Keratinocyte (primary cell): ENCODE results near the gene REPIN1. TPM values are rescaled to one million over a fixed set of nuclear protein-coding genes. Genes with fewer than 3 reads are reported as not detected.

Source experiments
- DNase-seq: peaks from one replicate; pipeline ENCODE4 v3.0.0-alpha.2; 2011; ENCODE audit warnings: low read depth, missing footprints, low spot score
- FAIRE-seq: peaks from 2 replicates; lab custom pipeline; 2011; peaks lifted over from hg19 to GRCh38; lab: Jason Lieb, UNC
- H2AFZ ChIP-seq: 2 replicates; pipeline ENCODE4 v1.6.0; 2012; ENCODE audit warnings: low read length, control low read depth, inconsistent platforms; ENCODE audit not compliant: control insufficient read depth
- H3K27ac ChIP-seq: 2 replicates; pipeline ENCODE4 v1.5.1; 2011; ENCODE audit warnings: low read length; ENCODE audit not compliant: control insufficient read depth, insufficient read depth
- H3K27me3 ChIP-seq: 3 replicates; pipeline ENCODE4 v1.6.0; 2011; ENCODE audit warnings: low read length; ENCODE audit not compliant: control insufficient read depth, insufficient read depth; ENCODE audit errors: extremely low read depth
- H3K36me3 ChIP-seq, 2 experiments: 2 replicates in 1 of 2; 3 replicates in 1 of 2; pipeline ENCODE4 v1.5.1; 2011; ENCODE audit warnings: low read length in 2 of 2, mild to moderate bottlenecking in 1 of 2; ENCODE audit not compliant: control insufficient read depth in 2 of 2, insufficient read depth in 2 of 2; ENCODE audit errors: extremely low read depth in 1 of 2
- H3K4me1 ChIP-seq: 3 replicates; pipeline ENCODE4 v1.5.1; 2011; ENCODE audit warnings: low read length; ENCODE audit not compliant: control insufficient read depth, insufficient read depth; ENCODE audit errors: extremely low read depth
- H3K4me2 ChIP-seq: 3 replicates; pipeline ENCODE4 v1.6.0; 2011; ENCODE audit warnings: low read depth, low read length; ENCODE audit not compliant: control insufficient read depth, insufficient read depth; ENCODE audit errors: extremely low read depth
- H3K4me3 ChIP-seq, 3 experiments: fragments of 200-600 bp in 1 of 3; sonication (generic) in 1 of 3; 2 replicates in 2 of 3; 3 replicates in 1 of 3; pipeline ENCODE4 v1.5.1; 2011 to 2016; ENCODE audit warnings: low read length in 3 of 3, mild to moderate bottlenecking in 3 of 3, control low read depth in 2 of 3, inconsistent platforms in 1 of 3, low read depth in 1 of 3, mixed read lengths in 1 of 3, mixed run types in 1 of 3, moderate library complexity in 1 of 3; ENCODE audit not compliant: control insufficient read depth in 2 of 3, insufficient read depth in 2 of 3; ENCODE audit errors: extremely low read depth in 1 of 3
- H3K79me2 ChIP-seq: 2 replicates; pipeline ENCODE4 v1.6.0; 2012; ENCODE audit warnings: low read length; ENCODE audit not compliant: control insufficient read depth, insufficient read depth
- H3K9ac ChIP-seq: 3 replicates; pipeline ENCODE4 v1.6.0; 2011; ENCODE audit warnings: low read length; ENCODE audit not compliant: control insufficient read depth, insufficient read depth; ENCODE audit errors: extremely low read depth
- H3K9me1 ChIP-seq: 3 replicates; pipeline ENCODE4 v1.6.0; 2011; ENCODE audit warnings: low read length; ENCODE audit not compliant: control insufficient read depth, insufficient read depth; ENCODE audit errors: extremely low read depth
- H3K9me3 ChIP-seq: 2 replicates; pipeline ENCODE4 v1.5.1; 2012; ENCODE audit warnings: low read depth, low read length; ENCODE audit not compliant: control insufficient read depth
- H4K20me1 ChIP-seq: 3 replicates; pipeline ENCODE4 v1.6.0; 2011; ENCODE audit warnings: low read length; ENCODE audit not compliant: control insufficient read depth, insufficient read depth; ENCODE audit errors: extremely low read depth
- CTCF ChIP-seq, 3 experiments: IDR thresholded peaks in 1 of 3; conservative IDR thresholded peaks in 1 of 3; optimal IDR thresholded peaks in 1 of 3; 2 replicates in 2 of 3; 3 replicates in 1 of 3; pipeline versions ENCODE3 to v1.5.1; 2011; ENCODE audit warnings: low read length in 3 of 3, mild to moderate bottlenecking in 3 of 3, moderate library complexity in 2 of 3, control low read depth in 1 of 3, inconsistent platforms in 1 of 3; ENCODE audit not compliant: insufficient read depth in 2 of 3; ENCODE audit errors: extremely low read depth in 1 of 3
- EZH2 ChIP-seq: IDR thresholded peaks from one replicate; pipeline ENCODE4 v1.6.1; 2012; ENCODE audit warnings: inconsistent platforms, mild to moderate bottlenecking, low read length, moderate library complexity
- dilution Hi-C: fragments of 300-500 bp; cut with MboI; formaldehyde crosslinking; loops from one replicate; pipeline ENCODE4 v1.7.0; 2020; ENCODE audit warnings: low sequenced_read_pairs; ENCODE audit not compliant: extremely low pct_ligation_motif_present
- polyA plus RNA-seq, 5 experiments: library from polyadenylated mRNA; depleted of rRNA in 3 of 5; stranded (reverse) in 3 of 5; stranded (forward) in 1 of 5; unstranded in 1 of 5; fragments of >200 nt; gene quantifications; 1 replicate in 1 of 5; 2 replicates in 3 of 5; 3 replicates in 1 of 5; pipeline versions ENCODE4 v1.2.1 to v1.2.3, GENCODE V29; 2011 to 2012; ENCODE audit warnings: missing spikeins in 2 of 5, low read depth in 1 of 5, low replicate concordance in 1 of 5

The REPIN1 gene
- polyA plus RNA-seq, 1 donor (not counting 4 experiments of a cell fraction or from before 2014, with no cell fraction given): 9.3 TPM

GRCh38 chr7:150332852-150333635, 35.6 kb upstream of the REPIN1 start:
- Histone ChIP-seq H3K9me1 (no peaks in the 10 kb centered on the region), H3K36me3 (no peaks in the 10 kb centered on the region)
- no peak for DNase-seq

DNA sequence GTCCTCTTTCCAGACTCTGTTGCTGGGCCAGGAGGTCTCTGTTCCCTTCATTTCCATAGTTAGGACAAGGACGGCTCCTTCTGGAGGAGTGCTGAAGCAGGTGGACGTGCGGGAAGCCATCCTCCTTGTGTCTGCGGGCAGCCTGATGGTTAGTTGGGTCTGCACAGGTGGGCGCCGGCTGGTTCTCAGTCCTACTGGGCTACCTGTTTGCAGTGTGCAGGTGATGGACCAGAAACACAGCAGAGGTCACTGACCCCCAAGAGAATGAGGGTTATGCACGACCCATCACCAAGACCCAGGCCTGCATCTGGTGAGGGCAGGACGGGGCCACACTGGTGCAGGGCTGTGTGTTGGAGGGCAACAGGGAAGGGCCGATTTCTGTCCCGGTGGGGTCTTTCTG, 35.0 kb upstream of the REPIN1 start:
- no peaks in the 10 kb centered on the region for H3K9me1 ChIP-seq
- H2AFZ ChIP-seq: no peak overlapping the region
- TF ChIP-seq EZH2: no peak
- no peak for TF ChIP-seq CTCF (optimal IDR thresholded peaks at IDR 0.05 in 1 of 3, IDR thresholded peaks at IDR 0.05 in 1 of 3, conservative IDR thresholded peaks at IDR 0.05 in 1 of 3; ENCODE audit: extremely low read depth in 1 of 3, insufficient read depth in 2 of 3, low read length in 3 of 3)
- H3K4me2 ChIP-seq: no peak overlapping the region
- H3K79me2 ChIP-seq: no peaks in the 10 kb centered on the region
- H3K4me3 ChIP-seq: no peak overlapping the region
- H3K4me1 ChIP-seq: no peaks in the 10 kb centered on the region
- no peak overlapping the region for H3K27ac ChIP-seq
- H3K27me3 ChIP-seq: no peaks in the 10 kb centered on the region
- no peaks in the 10 kb centered on the region for H3K36me3 ChIP-seq
- H3K9ac ChIP-seq: no peak overlapping the region
- H3K9me3 ChIP-seq: no peaks in the 10 kb centered on the region
- FAIRE-seq (no peak), DNase-seq (no peak)
- no peaks in the 10 kb centered on the region for H4K20me1 ChIP-seq
- dilution Hi-C loops: no loop called here

More at GRCh38 chr7:150332852-150333635, 35.6 kb upstream of the REPIN1 start:
- no peaks in the 10 kb centered on the region for H3K4me1 ChIP-seq
- H3K27ac ChIP-seq: no peak overlapping the region
- no peak overlapping the region for H3K4me2 ChIP-seq
- FAIRE-seq: no peak
- H3K79me2 ChIP-seq: no peaks in the 10 kb centered on the region
- dilution Hi-C loops: no loop called here
- no peak overlapping the region for H2AFZ ChIP-seq
- no peaks in the 10 kb centered on the region for H4K20me1 ChIP-seq
- H3K27me3 ChIP-seq: no peaks in the 10 kb centered on the region
- H3K9me3 ChIP-seq: no peaks in the 10 kb centered on the region
- TF ChIP-seq CTCF (optimal IDR thresholded peaks at IDR 0.05 in 1 of 3, IDR thresholded peaks at IDR 0.05 in 1 of 3, conservative IDR thresholded peaks at IDR 0.05 in 1 of 3; ENCODE audit: extremely low read depth in 1 of 3, insufficient read depth in 2 of 3, low read length in 3 of 3) (no peak), EZH2 (no peak)
- H3K9ac ChIP-seq: no peak overlapping the region
- H3K4me3 ChIP-seq: no peak overlapping the region
